GM21528 (cell line): ENCODE data around the gene CRACR2A.

ENCODE experiments used
- ATAC-seq: cut with Tn5 transposase; IDR thresholded peaks from one replicate; pipeline ENCODE4 v1.9.1; 2021; ENCODE audit warnings: mild to moderate bottlenecking, moderate library complexity; ENCODE audit not compliant: unreplicated experiment, low FRiP score

Gene CRACR2A

GRCh38 chr12:3576891-3577290, 176.0 kb downstream of the CRACR2A start:
- no peak for ATAC-seq

GRCh38 chr12:3574986-3575385, 177.9 kb downstream of the CRACR2A start:
- ATAC-seq, result no peak

DNA sequence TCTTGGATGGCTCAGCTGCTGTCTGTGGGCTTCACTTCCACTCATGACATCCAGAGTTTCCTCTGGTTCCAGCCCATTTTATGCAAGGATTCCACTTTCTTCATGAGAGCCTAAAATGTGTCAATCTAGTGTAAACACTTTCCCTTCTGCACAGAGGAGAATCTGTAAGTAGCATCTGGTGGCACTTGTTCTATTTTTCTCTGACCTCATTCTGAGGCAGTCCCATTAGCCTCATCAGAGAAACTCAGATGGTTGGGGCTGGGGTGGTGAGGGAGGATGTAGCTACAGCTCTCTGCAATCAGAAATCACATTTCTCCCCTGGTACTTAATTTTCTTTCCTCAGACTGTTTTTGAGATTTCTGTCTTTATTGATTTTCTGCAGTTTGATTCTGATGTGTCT, 180.3 kb downstream of the CRACR2A start:
- no peak for ATAC-seq

- ATAC-seq, result no peak
Measured at GRCh38 chr12:3571724-3572123, 181.2 kb downstream of the CRACR2A start.

DNA sequence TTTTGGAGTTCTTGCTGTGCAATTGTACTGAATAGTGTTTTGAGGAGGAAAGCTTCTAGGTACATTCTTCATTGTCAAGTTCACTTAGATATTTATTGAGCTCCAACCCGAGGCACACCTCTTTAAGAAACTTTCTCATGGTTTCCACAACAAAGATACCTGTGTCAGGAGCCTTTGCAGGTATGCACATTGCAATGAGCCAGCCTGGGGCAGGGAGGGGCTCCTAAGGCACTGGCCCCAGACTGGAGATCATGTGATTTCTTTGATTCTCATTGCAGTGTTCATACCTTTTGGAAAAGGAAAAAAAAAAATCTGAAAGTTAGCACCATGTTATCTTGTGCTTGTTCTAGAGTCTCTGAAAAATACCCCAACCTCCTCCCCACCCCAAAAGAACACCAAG, 181.6 kb downstream of the CRACR2A start:
- no peak for ATAC-seq

- ATAC-seq, result no peak
Measured at GRCh38 chr12:3568695-3569094, 184.2 kb downstream of the CRACR2A start.

DNA sequence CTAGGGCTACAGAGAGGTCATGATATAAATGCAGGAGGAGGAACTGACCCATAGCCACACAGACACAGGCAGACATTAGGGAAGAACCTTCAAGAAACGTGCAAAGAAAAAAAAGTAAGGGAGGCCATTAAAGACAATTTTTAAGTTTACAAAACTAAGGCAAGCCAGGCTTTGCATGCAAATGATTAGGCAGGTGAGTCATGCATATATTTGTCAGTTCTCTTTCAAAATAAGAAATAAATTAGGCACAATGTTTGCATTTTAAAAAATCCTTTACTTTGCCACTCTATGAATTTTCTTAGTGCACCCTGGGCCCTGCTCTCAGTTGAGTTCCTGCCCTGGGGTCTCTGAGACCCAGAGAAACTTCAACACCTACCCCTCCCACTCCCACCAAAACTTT, 186.9 kb downstream of the CRACR2A start:
- ATAC-seq, result no peak
